ENCODE results near the gene SIGLEC12. TPM values are rescaled to one million over a fixed set of nuclear protein-coding genes. Genes with fewer than 3 reads are reported as not detected.

The SIGLEC12 gene
- not detected in 2 replicates for total RNA-seq
- polyA plus RNA-seq (2012) = not detected

GRCh38 chr19:51501594-51502263 lies at the start of gene SIGLEC12:
Gene SIGLEC12, minus strand, starts transcription at chr19:51501800. Its CDS starts 67 bp downstream, at chr19:51501733.
- no peak for DNase-seq (ENCODE audit: low read depth)

- no peak for DNase-seq (ENCODE audit: low read depth)
Observed at GRCh38 chr19:51550848-51551672, 49.5 kb upstream of the SIGLEC12 start.

- no peak for DNase-seq (ENCODE audit: low read depth)
Observed at GRCh38 chr19:51549533-51550324, 48.1 kb upstream of the SIGLEC12 start.

GRCh38 chr19:51548891-51549305 lies 47.3 kb upstream of the SIGLEC12 start:
- DNase-seq (ENCODE audit: low read depth) = no peak

GRCh38 chr19:51548213-51548651 lies 46.6 kb upstream of the SIGLEC12 start:
- DNase-seq (ENCODE audit: low read depth) = no peak

- no peak for DNase-seq (ENCODE audit: low read depth)
Observed at GRCh38 chr19:51547397-51548212, 46.0 kb upstream of the SIGLEC12 start.

GRCh38 chr19:51546650-51547396 lies 45.2 kb upstream of the SIGLEC12 start:
- no peak for DNase-seq (ENCODE audit: low read depth)

GRCh38 chr19:51546107-51546649 lies 44.6 kb upstream of the SIGLEC12 start:
- no peak for DNase-seq (ENCODE audit: low read depth)

GRCh38 chr19:51544038-51544437 lies 42.4 kb upstream of the SIGLEC12 start:
- no peak for DNase-seq (ENCODE audit: low read depth)

GRCh38 chr19:51542699-51543098 lies 41.1 kb upstream of the SIGLEC12 start:
- no peak for DNase-seq (ENCODE audit: low read depth)

GRCh38 chr19:51541458-51542357 lies 40.1 kb upstream of the SIGLEC12 start:
- DNase-seq (ENCODE audit: low read depth) = no peak

GRCh38 chr19:51539821-51540366 lies 38.3 kb upstream of the SIGLEC12 start:
- no peak for DNase-seq (ENCODE audit: low read depth)

- no peak for DNase-seq (ENCODE audit: low read depth)
Observed at GRCh38 chr19:51535535-51535934, 33.9 kb upstream of the SIGLEC12 start.

GRCh38 chr19:51531349-51532315 lies 30.0 kb upstream of the SIGLEC12 start, which contains the start of gene SIGLEC6:
Gene SIGLEC6, minus strand, starts transcription at chr19:51531670. Its CDS starts 22 bp downstream, at chr19:51531648.
- DNase-seq (ENCODE audit: low read depth) = no peak

- no peak for DNase-seq (ENCODE audit: low read depth)
Observed at GRCh38 chr19:51530616-51531015, 29.0 kb upstream of the SIGLEC12 start.

GRCh38 chr19:51529301-51529700 lies 27.7 kb upstream of the SIGLEC12 start:
- no peak for DNase-seq (ENCODE audit: low read depth)

GRCh38 chr19:51525651-51526050 lies 24.1 kb upstream of the SIGLEC12 start:
- no peak for DNase-seq (ENCODE audit: low read depth)

All from myocyte (in vitro differentiated cells).